Esophagus muscularis mucosa (tissue), 4 donors: ENCODE results near the gene HS2ST1. TPM values are rescaled to one million over a fixed set of nuclear protein-coding genes. Genes with fewer than 3 reads are reported as not detected.

ENCODE experiments used
- DNase-seq: peaks from one replicate; pipeline ENCODE4 v3.0.0-alpha.2; 2017; ENCODE audit errors: extremely low spot score
- H3K27ac ChIP-seq, 4 donors: fragments of 200-600 bp; sonication (generic); replicated peaks in 1 of 4; 1 replicate in 3 of 4; 2 replicates in 1 of 4; pipeline ENCODE4 v1.5.1; 2016 to 2019; ENCODE audit warnings: mild to moderate bottlenecking in 1 of 4
- H3K27me3 ChIP-seq, 4 donors: fragments of 200-600 bp; sonication (generic); one replicate each; pipeline versions ENCODE4 v1.5.1 to v1.6.0; 2016 to 2019
- H3K36me3 ChIP-seq, 4 donors: fragments of 200-600 bp; sonication (generic); one replicate each; pipeline ENCODE4 v1.5.1; 2016 to 2019
- H3K4me1 ChIP-seq, 4 donors: fragments of 200-600 bp; sonication (generic); one replicate each; pipeline ENCODE4 v1.5.1; 2016 to 2019
- H3K4me3 ChIP-seq, 4 donors: fragments of 200-600 bp; sonication (generic); 1 replicate in 2 of 4; 2 replicates in 2 of 4; pipeline ENCODE4 v1.5.1; 2016 to 2019; ENCODE audit warnings: mild to moderate bottlenecking in 4 of 4, moderate library complexity in 1 of 4
- H3K9me3 ChIP-seq, 4 donors: fragments of 200-600 bp; sonication (generic); 1 replicate in 3 of 4; 2 replicates in 1 of 4; pipeline ENCODE4 v1.5.1; 2016 to 2019
- CTCF ChIP-seq, 3 experiments: fragments of 200-600 bp in 2 of 3; fragments of 450-650 bp in 1 of 3; sonication (generic) in 2 of 3; IDR thresholded peaks; one replicate each; pipeline ENCODE4 v1.5.1; 2017 to 2019; ENCODE audit warnings: antibody characterized with exemption in 3 of 3, mild to moderate bottlenecking in 2 of 3, moderate library complexity in 1 of 3
- EP300 ChIP-seq: sonication (generic); formaldehyde crosslinking; IDR thresholded peaks from one replicate; pipeline ENCODE4 v1.6.1; 2017; ENCODE audit warnings: antibody characterized with exemption
- POLR2A ChIP-seq: fragments of 450-650 bp; IDR thresholded peaks from one replicate; pipeline ENCODE4 v1.6.1; 2017; ENCODE audit warnings: antibody characterized with exemption, moderate library complexity, mild to moderate bottlenecking, low read depth
- POLR2AphosphoS5 ChIP-seq, 2 donors: sonication (generic); formaldehyde crosslinking; IDR thresholded peaks; one replicate each; pipeline ENCODE4 v1.6.1; 2017; ENCODE audit warnings: antibody characterized with exemption in 2 of 2
- WGBS: methylation state at CpG from one replicate; pipeline ENCODE4 v1.1.5; 2018; 5-methylcytosine and 5-hydroxymethylcytosine counted together
- intact Hi-C: fragments of 100-400 bp; cut with DNase I; formaldehyde crosslinking; loops from one replicate; pipeline ENCODE4 v1.15.1; 2023
- total RNA-seq, 4 donors: library from RNA; depleted of rRNA; stranded (reverse); fragments of >200 nt; gene quantifications; one replicate each; pipeline versions ENCODE4 v1.1.0 to v1.2.1, GENCODE V29; 2016

Gene HS2ST1
- total RNA-seq, 4 donors from 2014 or later: 8.5 to 11.6 (median 9.4) TPM

- DNase-seq: no peak
- no peak overlapping the region for H3K4me3 ChIP-seq
- peaks cover 3 to 31% (median 28%) of the 10 kb centered on the region in 4 donors for H3K4me1 ChIP-seq
- H3K27ac ChIP-seq: no peak overlapping the region
- no peaks in the 10 kb centered on the region for H3K9me3 ChIP-seq
- WGBS: 89% methylated on average over 8 of the region's 8 CpGs
- no peaks in the 10 kb centered on the region for H3K27me3 ChIP-seq
- no peak for TF ChIP-seq CTCF (IDR thresholded peaks at IDR 0.05)
- no peak for TF ChIP-seq POLR2A
- TF ChIP-seq POLR2AphosphoS5 (IDR thresholded peaks at IDR 0.05): no peak
- no peak for TF ChIP-seq EP300
- no peaks in the 10 kb centered on the region for H3K36me3 ChIP-seq
- intact Hi-C loops: loop anchor here (10.0 kb wide), 1 partner anchor 818 kb away; no protein-coding TSS in a partner anchor
Measured at GRCh38 chr1:87136607-87137341, 222.3 kb downstream of the HS2ST1 start.

DNA sequence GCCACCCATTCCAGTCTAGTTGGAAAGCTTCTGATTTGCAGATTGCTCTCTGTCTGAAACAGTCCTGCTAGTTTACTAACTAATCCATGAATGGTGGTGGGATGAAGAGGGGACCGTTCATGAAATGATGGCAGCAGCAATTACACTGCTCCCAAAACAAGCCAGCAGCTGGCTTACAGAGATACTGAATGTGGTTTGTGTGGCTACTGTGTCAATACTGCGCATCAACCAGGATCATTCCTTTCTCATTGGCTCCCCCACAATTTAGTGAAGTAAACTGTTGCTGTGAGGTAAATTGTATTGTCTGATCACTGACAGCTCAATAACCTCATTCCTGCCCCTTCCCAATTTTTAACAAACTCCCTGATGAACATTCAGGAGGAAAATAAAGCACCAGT, 222.9 kb downstream of the HS2ST1 start:
- H3K4me1 ChIP-seq: peaks cover 0 to 27% (median 23%) of the 10 kb centered on the region in 4 donors
- intact Hi-C loops: loop anchor here (10.0 kb wide), 1 partner anchor 817 kb away; no protein-coding TSS in a partner anchor
- H3K27ac ChIP-seq: no peak overlapping the region
- no peak for DNase-seq
- no peaks in the 10 kb centered on the region for H3K9me3 ChIP-seq
- no peaks in the 10 kb centered on the region for H3K27me3 ChIP-seq
- TF ChIP-seq CTCF (IDR thresholded peaks at IDR 0.05) (no peak), POLR2A (no peak), EP300 (no peak), POLR2AphosphoS5 (IDR thresholded peaks at IDR 0.05) (no peak)
- H3K4me3 ChIP-seq: no peak overlapping the region
- WGBS: 88% methylated on average over 2 of the region's 2 CpGs
- H3K36me3 ChIP-seq: no peaks in the 10 kb centered on the region

- Histone ChIP-seq H3K27me3 (no peaks in the 10 kb centered on the region), H3K9me3 (no peaks in the 10 kb centered on the region), H3K27ac (no peak overlapping the region), H3K4me1 (no peaks in the 10 kb centered on the region), H3K4me3 (no peak overlapping the region), H3K36me3 (no peaks in the 10 kb centered on the region)
- no peak for TF ChIP-seq POLR2A
- no peak for TF ChIP-seq CTCF (IDR thresholded peaks at IDR 0.05)
- TF ChIP-seq EP300: no peak
- no peak for TF ChIP-seq POLR2AphosphoS5 (IDR thresholded peaks at IDR 0.05)
- intact Hi-C loops: no loop called here
- no peak for DNase-seq
- WGBS: 97% methylated on average over 2 of the region's 2 CpGs
Measured at GRCh38 chr1:87140831-87141540, 226.6 kb downstream of the HS2ST1 start.

GRCh38 chr1:87141556-87141955, 227.1 kb downstream of the HS2ST1 start:
- WGBS: 94% methylated on average over 8 of the region's 8 CpGs
- no peak for DNase-seq
- no peak overlapping the region for H3K4me3 ChIP-seq
- no peaks in the 10 kb centered on the region for H3K9me3 ChIP-seq
- H3K4me1 ChIP-seq: no peaks in the 10 kb centered on the region
- TF ChIP-seq POLR2AphosphoS5 (IDR thresholded peaks at IDR 0.05): no peak
- TF ChIP-seq EP300: no peak
- TF ChIP-seq POLR2A: no peak
- TF ChIP-seq CTCF (IDR thresholded peaks at IDR 0.05): no peak
- H3K36me3 ChIP-seq: no peaks in the 10 kb centered on the region
- H3K27ac ChIP-seq: no peak overlapping the region
- H3K27me3 ChIP-seq: no peaks in the 10 kb centered on the region
- intact Hi-C loops: no loop called here
